GM12878 (cell line): Measurements from ENCODE around the gene RARRES1. TPM values are rescaled to one million over a fixed set of nuclear protein-coding genes. Genes with fewer than 3 reads are reported as not detected.

Source experiments
- ATAC-seq: fragments of 200-7000 bp; cut with Tn5 transposase; 3 replicates; pipeline ENCODE4 v1.9.1; 2020; ENCODE audit warnings: mild to moderate bottlenecking, moderate library complexity
- BruUV-seq: library from RNA; stranded (reverse); fragments of 400-500 nt; replicated peaks from 2 replicates; lab custom pipeline; 2021; lab: Mats Ljungman, UMichigan
- CTCF ChIA-PET: fragments of 300-600 bp; sonication (Branson Sonifier 250); formaldehyde crosslinking; extraction: SDS; loops from one replicate; lab custom pipeline; 2021; ENCODE audit warnings: inconsistent platforms; lab: Yijun Ruan, JAX
- POLR2A ChIA-PET: fragments of 350-600 bp; formaldehyde crosslinking; extraction: SDS; loops from one replicate; lab custom pipeline; 2021; ENCODE audit warnings: inconsistent platforms; lab: Charles Lee
- RAD21 ChIA-PET: fragments of 300-600 bp; sonication (Branson Sonifier 250); formaldehyde crosslinking; loops from one replicate; lab custom pipeline; 2023; ENCODE audit warnings: antibody characterized with exemption; ENCODE audit not compliant: unreplicated experiment; lab: Charles Lee
- SMC1A ChIA-PET: fragments of 300-600 bp; sonication (Branson Sonifier 250); formaldehyde crosslinking; loops from one replicate; lab custom pipeline; 2023; ENCODE audit not compliant: unreplicated experiment, uncharacterized antibody; lab: Charles Lee
- DNase-seq: peaks from one replicate; pipeline ENCODE4 v3.0.0-alpha.2; 2011; ENCODE audit warnings: low read depth, low spot score
- FAIRE-seq: peaks from 3 replicates; lab custom pipeline; 2011; peaks lifted over from hg19 to GRCh38; lab: Jason Lieb, UNC
- H2AFZ ChIP-seq: 2 replicates; pipeline ENCODE4 v1.6.0; 2011; ENCODE audit warnings: low read depth, low read length, control low read depth; ENCODE audit not compliant: control insufficient read depth
- H3K27ac ChIP-seq: 2 replicates; pipeline ENCODE4 v1.5.1; 2011; ENCODE audit warnings: control low read depth; ENCODE audit not compliant: control insufficient read depth, insufficient read depth
- H3K27me3 ChIP-seq, 2 experiments: replicated peaks in 1 of 2; 2 replicates each; pipeline versions ENCODE4 v1.6.0 to v1.6.1; 2011; ENCODE audit warnings: low read length in 1 of 2; ENCODE audit not compliant: control insufficient read depth in 2 of 2, insufficient read depth in 2 of 2
- H3K36me3 ChIP-seq, 2 experiments: 2 replicates each; pipeline ENCODE4 v1.5.1; 2011; ENCODE audit warnings: low read length in 1 of 2; ENCODE audit not compliant: control insufficient read depth in 2 of 2, insufficient read depth in 2 of 2
- H3K4me1 ChIP-seq: 2 replicates; pipeline ENCODE4 v1.6.1; 2011; ENCODE audit warnings: mild to moderate bottlenecking, low read length, moderate library complexity, mixed read lengths; ENCODE audit not compliant: control insufficient read depth, insufficient read depth
- H3K4me2 ChIP-seq: 2 replicates; pipeline ENCODE4 v1.6.0; 2011; ENCODE audit warnings: control low read depth; ENCODE audit not compliant: control insufficient read depth, insufficient read depth
- H3K4me3 ChIP-seq: fragments of 200-600 bp; sonication (generic); 2 replicates; pipeline ENCODE4 v1.5.1; 2016
- H3K79me2 ChIP-seq: 2 replicates; pipeline ENCODE4 v1.6.0; 2011; ENCODE audit warnings: low read length; ENCODE audit not compliant: control insufficient read depth, insufficient read depth
- H3K9ac ChIP-seq: 2 replicates; pipeline ENCODE4 v1.8.0; 2011; ENCODE audit warnings: low read length, control low read depth, mixed read lengths; ENCODE audit not compliant: control insufficient read depth, insufficient read depth
- H3K9me3 ChIP-seq: replicated peaks from 3 replicates; pipeline ENCODE4 v1.5.1; 2011; ENCODE audit warnings: mild to moderate bottlenecking, low read length; ENCODE audit not compliant: control insufficient read depth, insufficient read depth
- H4K20me1 ChIP-seq: 2 replicates; pipeline ENCODE4 v1.6.0; 2011; ENCODE audit not compliant: control insufficient read depth, insufficient read depth
- CUX1 ChIP-seq: IDR thresholded peaks from 2 replicates; pipeline ENCODE4 v1.6.1; 2012; ENCODE audit warnings: improper control_type of control experiment, low read depth, low read length; ENCODE audit not compliant: insufficient replicate concordance
- EZH2 ChIP-seq: IDR thresholded peaks from 2 replicates; pipeline ENCODE4 v1.6.1; 2012; ENCODE audit warnings: low read depth, mild to moderate bottlenecking, control low read depth, inconsistent platforms, low read length, borderline replicate concordance; ENCODE audit not compliant: control insufficient read depth
- POLR2AphosphoS2 ChIP-seq: IDR thresholded peaks from 2 replicates; pipeline ENCODE4 v1.6.1; 2011; ENCODE audit warnings: low read depth, mild to moderate bottlenecking, low read length, improper control_type of control experiment, moderate library complexity
- RB1 ChIP-seq: fragments of 450-650 bp; formaldehyde crosslinking; IDR thresholded peaks from 2 replicates; pipeline ENCODE4 v1.6.1; 2017; ENCODE audit warnings: mild to moderate bottlenecking, borderline replicate concordance
- RELB ChIP-seq: fragments of 450-650 bp; IDR thresholded peaks from 2 replicates; pipeline ENCODE4 v1.6.1; 2017; ENCODE audit warnings: low read depth, mild to moderate bottlenecking, moderate library complexity
- TBL1XR1 ChIP-seq: IDR thresholded peaks from 2 replicates; pipeline ENCODE4 v1.6.1; 2012; ENCODE audit warnings: low read depth, low read length, improper control_type of control experiment
- ZNF687 ChIP-seq: fragments of 450-650 bp; IDR thresholded peaks from 2 replicates; pipeline ENCODE4 v1.6.1; 2017; ENCODE audit warnings: mild to moderate bottlenecking, moderate library complexity
- ZZZ3 ChIP-seq: IDR thresholded peaks from 2 replicates; pipeline ENCODE4 v1.6.1; 2011; ENCODE audit warnings: low read depth; ENCODE audit not compliant: control insufficient read depth, insufficient read length
- WGBS: methylation state at CpG from one replicate; pipeline ENCODE4 v1.1.6; 2016; ENCODE audit warnings: low lambda C conversion rate; ENCODE audit not compliant: insufficient replicate concordance, insufficient coverage; ENCODE audit errors: missing lambda C conversion rate; 5-methylcytosine and 5-hydroxymethylcytosine counted together
- in situ Hi-C: fragments of 300-500 bp; cut with MboI; formaldehyde crosslinking; loops from 9 replicates; pipeline ENCODE4 v1.14.3; 2018; ENCODE audit warnings: mixed read lengths
- intact Hi-C: fragments of 100-400 bp; cut with micrococcal nuclease; formaldehyde crosslinking; loops from one replicate; pipeline ENCODE4 v1.14.2; 2022; ENCODE audit not compliant: unreplicated experiment
- polyA plus RNA-seq, 11 experiments: library from polyadenylated mRNA; depleted of rRNA in 4 of 11; unstranded in 6 of 11; stranded (reverse) in 5 of 11; fragments of >200 nt; fragmentation: Nextera tagmentation in 4 of 11; fragmentation: Illumina TruSeq in 1 of 11; extraction: Ambion mirVana in 4 of 11; extraction: Trizol in 1 of 11; gene quantifications; 1 replicate in 1 of 11; 2 replicates in 10 of 11; pipeline versions ENCODE4 v1.2.1 to v1.2.3, GENCODE V29; 2011 to 2016; ENCODE audit warnings: inconsistent platforms in 2 of 11, missing spikeins in 2 of 11, low read depth in 1 of 11
- total RNA-seq, 4 experiments: library from RNA; depleted of rRNA in 3 of 4; stranded (reverse); fragments of >200 nt in 3 of 4; fragmentation: Illumina TruSeq in 1 of 4; extraction: Trizol in 1 of 4; gene quantifications; 2 replicates each; pipeline versions ENCODE4 v1.2.1 to v1.2.3, GENCODE V29; 2013 to 2021

The RARRES1 gene
- total and polyA plus RNA-seq, 10 of the 15 experiments (the other 5 are each of a cell fraction or from before 2014, with no cell fraction given) = 0.02 to 0.83 (median 0.63) TPM; not detected in 7

GRCh38 chr3:158713094-158713499 lies 19.2 kb downstream of the RARRES1 start:
- ChIA-PET SMC1A (interaction anchor here (0.8 kb wide), 1 partner anchor 9 kb away, joined by 3 read pairs; no protein-coding TSS in a partner anchor), POLR2A (no interaction called here), RAD21 (interaction anchor here (1.2 kb wide), 1 partner anchor 78 kb away, joined by 3 read pairs; no protein-coding TSS in a partner anchor), CTCF (interaction anchor here (1.2 to 1.9 kb wide), 4 partner anchors 13 to 78 kb away, joined by 3 to 11 read pairs (median 5); no protein-coding TSS in a partner anchor)
- in situ Hi-C loops (no loop called here), intact Hi-C loops (no loop called here)
- Histone ChIP-seq H3K36me3 (peaks cover 0 to 13% of the 10 kb centered on the region in 2 experiments; a peak in 2 of 4 replicates), H3K9ac (no peak overlapping the region), H3K79me2 (no peaks in the 10 kb centered on the region), H3K27me3 (no peaks in the 10 kb centered on the region), H3K27ac (no peak overlapping the region), H3K4me1 (no peaks in the 10 kb centered on the region), H2AFZ (no peak overlapping the region), H3K9me3 (no peaks in the 10 kb centered on the region), H4K20me1 (no peaks in the 10 kb centered on the region), H3K4me3 (no peak overlapping the region), H3K4me2 (no peak overlapping the region)
- DNase-seq = no peak
- ATAC-seq = no peak
- TF ChIP-seq TBL1XR1 (no peak), EZH2 (no peak), CUX1 (no peak), RELB (no peak), POLR2AphosphoS2 (no peak), RB1 (no peak), ZZZ3 (no peak), ZNF687 (no peak)
- WGBS = 76% methylated on average over 9 of the region's 9 CpGs
- FAIRE-seq = no peak
- no TSS peak for BruUV-seq
